GM23338 (cell line): ENCODE data around the gene PGGHG. TPM values are rescaled to one million over a fixed set of nuclear protein-coding genes. Genes with fewer than 3 reads are reported as not detected.
"Not testable (repeated sequence)": the region's sequence is repeated elsewhere in the genome, so short reads cannot be mapped to it uniquely, and the experiment has no call there.

Experiments used
- ATAC-seq: fragments of 200-7000 bp; cut with Tn5 transposase; 3 replicates; pipeline ENCODE4 v1.9.1; 2020
- DNase-seq: peaks from one replicate; pipeline ENCODE4 v3.0.0-alpha.2; 2015; ENCODE audit warnings: low spot score
- H2AFZ ChIP-seq: fragments of 200-600 bp; sonication (generic); 2 replicates; pipeline ENCODE4 v1.8.0; 2016; ENCODE audit warnings: antibody characterized with exemption, mild to moderate bottlenecking, moderate library complexity
- H3F3A ChIP-seq: fragments of 200-600 bp; sonication (generic); replicated peaks from 2 replicates; pipeline ENCODE4 v1.8.0; 2017; ENCODE audit warnings: antibody characterized with exemption, mixed run types, low read depth
- H3K27ac ChIP-seq: fragments of 200-600 bp; sonication (generic); 2 replicates; pipeline ENCODE4 v1.6.1; 2016; ENCODE audit warnings: low read depth
- H3K27me3 ChIP-seq: fragments of 200-600 bp; sonication (generic); 2 replicates; pipeline ENCODE4 v1.8.0; 2016; ENCODE audit warnings: mild to moderate bottlenecking, mixed run types, moderate library complexity; ENCODE audit not compliant: insufficient read depth
- H3K36me3 ChIP-seq: fragments of 200-600 bp; sonication (generic); 2 replicates; pipeline ENCODE4 v1.8.0; 2016; ENCODE audit warnings: mild to moderate bottlenecking; ENCODE audit not compliant: insufficient read depth
- H3K4me1 ChIP-seq: fragments of 200-600 bp; sonication (generic); 2 replicates; pipeline ENCODE4 v1.8.0; 2016; ENCODE audit warnings: mild to moderate bottlenecking, moderate library complexity; ENCODE audit not compliant: insufficient read depth
- H3K4me2 ChIP-seq: fragments of 200-600 bp; sonication (generic); 2 replicates; pipeline ENCODE4 v1.7.1; 2017; ENCODE audit warnings: mixed run types
- H3K4me3 ChIP-seq: fragments of 200-600 bp; sonication (generic); 2 replicates; pipeline ENCODE4 v1.6.1; 2016; ENCODE audit warnings: mixed run types
- H3K79me2 ChIP-seq: fragments of 200-600 bp; sonication (generic); replicated peaks from 2 replicates; pipeline ENCODE4 v1.8.0; 2017; ENCODE audit warnings: mild to moderate bottlenecking; ENCODE audit not compliant: insufficient read depth
- H3K9me2 ChIP-seq: fragments of 200-600 bp; sonication (generic); 2 replicates; pipeline ENCODE4 v1.8.0; 2017; ENCODE audit not compliant: insufficient read depth
- H4K20me1 ChIP-seq: fragments of 200-600 bp; sonication (generic); replicated peaks from 2 replicates; pipeline ENCODE4 v1.8.0; 2017; ENCODE audit warnings: mild to moderate bottlenecking; ENCODE audit not compliant: insufficient read depth
- H3K27ac Mint-ChIP-seq: 2 replicates; pipeline ENCODE4 v1.8.0; 2020; ENCODE audit warnings: inconsistent platforms, mild to moderate bottlenecking, moderate library complexity, mixed read lengths
- H3K27me3 Mint-ChIP-seq: 3 replicates; pipeline ENCODE4 v1.8.0; 2022; ENCODE audit warnings: low read depth, mild to moderate bottlenecking, moderate library complexity, mixed read lengths, inconsistent platforms; ENCODE audit not compliant: insufficient read depth, poor library complexity
- H3K36me3 Mint-ChIP-seq: 3 replicates; pipeline ENCODE4 v1.8.0; 2021; ENCODE audit warnings: low read depth, mild to moderate bottlenecking, inconsistent platforms, moderate library complexity, mixed read lengths
- H3K4me1 Mint-ChIP-seq: 3 replicates; pipeline ENCODE4 v1.8.0; 2020; ENCODE audit warnings: mild to moderate bottlenecking, inconsistent platforms, mixed read lengths
- H3K4me3 Mint-ChIP-seq: 3 replicates; pipeline ENCODE4 v1.8.0; 2021; ENCODE audit warnings: moderate library complexity, mild to moderate bottlenecking, inconsistent platforms, mixed read lengths
- H3K9me3 Mint-ChIP-seq: 3 replicates; pipeline ENCODE4 v1.8.0; 2020; ENCODE audit warnings: moderate library complexity, mild to moderate bottlenecking, inconsistent platforms, mixed read lengths
- ETS1 ChIP-seq: IDR thresholded peaks from 2 replicates; pipeline ENCODE4 v1.6.1; 2016; ENCODE audit warnings: antibody characterized with exemption
- NANOG ChIP-seq: IDR thresholded peaks from 2 replicates; pipeline ENCODE4 v1.6.1; 2016; ENCODE audit warnings: antibody characterized with exemption, borderline replicate concordance
- POLR2AphosphoS5 ChIP-seq: IDR thresholded peaks from 2 replicates; pipeline ENCODE4 v1.6.1; 2016; ENCODE audit warnings: antibody characterized with exemption, low read depth
- REST ChIP-seq: IDR thresholded peaks from one replicate; pipeline ENCODE4 v1.6.1; 2018; ENCODE audit warnings: antibody characterized with exemption; ENCODE audit not compliant: unreplicated experiment
- polyA plus RNA-seq: library from polyadenylated mRNA; unstranded; fragments of >200 nt; fragmentation: Nextera tagmentation; extraction: Ambion mirVana; gene quantifications from 2 replicates; pipeline ENCODE4 v1.2.1, GENCODE V29; 2016
- total RNA-seq: library from RNA; depleted of rRNA; stranded (reverse); fragments of >200 nt; shearing (Covaris generic); gene quantifications from 2 replicates; pipeline ENCODE4 v1.2.3, GENCODE V29; 2014

PGGHG gene
- total and polyA plus RNA-seq, 2 experiments from 2014 or later: 24.9 to 55.8 TPM

- Histone ChIP-seq H3K79me2 (peaks cover 34% of the 10 kb centered on the region), H3K4me3 (peak within 1 kb of the TSS; percentile 70), H3K9me2 (no peaks in the 10 kb centered on the region), H3K27ac (peak within 1 kb of the TSS; percentile 89), H3K4me2 (peak within 1 kb of the TSS; percentile 84), H4K20me1 (peaks cover 10% of the 10 kb centered on the region), H2AFZ (no peak within 1 kb of the TSS), H3K27me3 (peaks cover 4% of the 10 kb centered on the region; the same call in 1 of the 2 replicates), H3K36me3 (no peaks in the 10 kb centered on the region), H3K4me1 (peaks cover 54% of the 10 kb centered on the region), H3F3A (peaks cover 32% of the 10 kb centered on the region)
- peaks cover 14% of the 10 kb centered on the region; the same call in 2 of the 3 replicates for H3K36me3 Mint-ChIP-seq
- ATAC-seq (peak; percentile 21; the same call in 2 of the 3 replicates), DNase-seq (peak; percentile 87)
- no peaks in the 10 kb centered on the region; the same call in 2 of the 3 replicates for H3K9me3 Mint-ChIP-seq
- peaks cover 15% of the 10 kb centered on the region for H3K27me3 Mint-ChIP-seq
- TF ChIP-seq POLR2AphosphoS5: peak; percentile 97
- TF ChIP-seq NANOG: no peak
- TF ChIP-seq ETS1: peak; percentile 55
- peaks cover 62% of the 10 kb centered on the region for H3K4me1 Mint-ChIP-seq
- peak within 1 kb of the TSS; percentile 85 for H3K27ac Mint-ChIP-seq
- peak within 1 kb of the TSS; percentile 91 for H3K4me3 Mint-ChIP-seq
Observed at GRCh38 chr11:313787-314553, 25.0 kb downstream of the PGGHG start, which contains the start of gene IFITM1. Gene IFITM1 (plus strand): TSS chr11:314040. CDS start chr11:314171, 131 bp downstream.

DNA sequence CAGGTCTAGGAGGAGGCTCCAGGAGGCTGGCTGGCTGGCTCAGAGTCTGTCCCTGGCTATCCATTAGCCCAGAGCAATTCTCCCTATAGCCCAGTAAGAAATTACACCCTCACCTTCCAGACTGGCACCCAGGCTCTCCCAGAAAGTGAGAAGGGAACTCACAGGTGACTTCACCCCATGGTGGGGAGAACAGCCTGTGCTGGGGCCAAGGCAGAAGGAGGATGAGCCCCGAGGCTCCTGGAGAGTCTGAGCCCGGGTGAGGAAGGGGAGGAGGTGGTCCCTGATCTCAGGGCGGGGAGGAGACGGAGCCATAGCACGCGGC, 25.6 kb downstream of the PGGHG start:
- Mint-ChIP-seq H3K27ac (peak overlapping the region; percentile 85), H3K4me3 (peak overlapping the region; percentile 91), H3K36me3 (peaks cover 11% of the 10 kb centered on the region; the same call in 2 of the 3 replicates), H3K4me1 (peaks cover 59% of the 10 kb centered on the region), H3K27me3 (peaks cover 12% of the 10 kb centered on the region)
- not testable (repeated sequence) for H3K27ac ChIP-seq, H2AFZ ChIP-seq, H3K27me3 ChIP-seq, ATAC-seq, DNase-seq, H3K9me3 Mint-ChIP-seq, H3K9me2 ChIP-seq, H3K36me3 ChIP-seq
- Histone ChIP-seq H4K20me1 (peaks cover 10% of the 10 kb centered on the region), H3K4me1 (peaks cover 50% of the 10 kb centered on the region), H3K79me2 (peaks cover 28% of the 10 kb centered on the region), H3F3A (peaks cover 27% of the 10 kb centered on the region), H3K4me2 (peak overlapping the region; percentile 84), H3K4me3 (peak overlapping the region; percentile 70)

DNA sequence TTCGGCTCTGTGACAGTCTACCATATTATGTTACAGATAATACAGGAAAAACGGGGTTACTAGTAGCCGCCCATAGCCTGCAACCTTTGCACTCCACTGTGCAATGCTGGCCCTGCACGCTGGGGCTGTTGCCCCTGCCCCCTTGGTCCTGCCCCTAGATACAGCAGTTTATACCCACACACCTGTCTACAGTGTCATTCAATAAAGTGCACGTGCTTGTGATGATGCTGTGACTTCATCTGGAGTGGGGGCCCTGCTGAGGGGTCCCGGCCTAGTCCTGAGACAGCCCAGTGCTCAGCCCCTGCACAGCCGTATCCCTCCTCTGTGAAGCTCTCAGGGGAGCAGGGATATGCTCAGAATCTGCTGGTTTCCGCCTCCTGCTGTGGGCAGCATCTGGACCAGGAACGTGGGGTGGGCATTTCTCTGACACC, 26.1 kb downstream of the PGGHG start:
- Histone ChIP-seq H3K36me3 (no peaks in the 10 kb centered on the region), H3K27me3 (peaks cover 4% of the 10 kb centered on the region; the same call in 1 of the 2 replicates), H3K9me2 (no peaks in the 10 kb centered on the region), H3F3A (peaks cover 27% of the 10 kb centered on the region), H3K27ac (no peak overlapping the region), H3K4me2 (peak overlapping the region; percentile 84), H3K4me1 (peaks cover 48% of the 10 kb centered on the region), H2AFZ (no peak overlapping the region), H4K20me1 (peaks cover 10% of the 10 kb centered on the region), H3K79me2 (peaks cover 23% of the 10 kb centered on the region), H3K4me3 (peak overlapping the region; percentile 70)
- no peaks in the 10 kb centered on the region for H3K9me3 Mint-ChIP-seq
- H3K27me3 Mint-ChIP-seq: peaks cover 18% of the 10 kb centered on the region
- H3K4me3 Mint-ChIP-seq: peak overlapping the region; percentile 91
- H3K36me3 Mint-ChIP-seq: peaks cover 8% of the 10 kb centered on the region; the same call in 2 of the 3 replicates
- ATAC-seq (no peak), DNase-seq (no peak)
- TF ChIP-seq REST (no peak), POLR2AphosphoS5 (0 out of 2 replicates have a peak, but pooled peaks have one; percentile 23)
- H3K27ac Mint-ChIP-seq: no peak overlapping the region
- peaks cover 56% of the 10 kb centered on the region for H3K4me1 Mint-ChIP-seq
